Upper lobe of right lung (tissue), 1 donor: ENCODE data around the gene NEAT1. TPM values are rescaled to one million over a fixed set of nuclear protein-coding genes. Genes with fewer than 3 reads are reported as not detected.
"Not testable (repeated sequence)": the region's sequence is repeated elsewhere in the genome, so short reads cannot be mapped to it uniquely, and the experiment has no call there.

Experiments
- ATAC-seq: fragments of 200-7000 bp; cut with Tn5 transposase; one replicate; pipeline ENCODE4 v1.9.1; 2020; ENCODE audit warnings: mild to moderate bottlenecking, moderate library complexity
- DNase-seq: peaks from one replicate; pipeline ENCODE4 v3.0.0-alpha.2; 2020
- H3K27ac ChIP-seq: fragments of 200-600 bp; one replicate; pipeline ENCODE4 v1.8.0; 2022
- H3K27me3 ChIP-seq: fragments of 200-600 bp; one replicate; pipeline ENCODE4 v1.8.0; 2022; ENCODE audit warnings: mild to moderate bottlenecking
- H3K36me3 ChIP-seq: fragments of 200-600 bp; one replicate; pipeline ENCODE4 v1.8.0; 2022
- H3K4me1 ChIP-seq: fragments of 200-600 bp; one replicate; pipeline ENCODE4 v1.8.0; 2022
- H3K4me3 ChIP-seq: fragments of 200-600 bp; one replicate; pipeline ENCODE4 v1.8.0; 2022; ENCODE audit warnings: mild to moderate bottlenecking
- H3K9me3 ChIP-seq: fragments of 200-600 bp; one replicate; pipeline ENCODE4 v1.8.0; 2022
- CTCF ChIP-seq: fragments of 200-600 bp; IDR thresholded peaks from one replicate; pipeline ENCODE4 v1.8.0; 2022; ENCODE audit warnings: antibody characterized with exemption
- intact Hi-C: fragments of 100-400 bp; cut with DNase I; formaldehyde crosslinking; loops from one replicate; pipeline ENCODE4 v1.11.0; 2022
- total RNA-seq: library from RNA; stranded (reverse); fragmentation: NEBNext Ultra II Directional; extraction: Animal tissue kit (Norgen Biotek cat#: 25700); gene quantifications from one replicate; pipeline ENCODE4 v1.2.1, GENCODE V29; 2021
- donor health status: DM: no; HTN: yes; CAD: no; lungs with severe emphysema.

Gene NEAT1
- total RNA-seq, 1 donor from 2014 or later: 1,120 TPM

DNA sequence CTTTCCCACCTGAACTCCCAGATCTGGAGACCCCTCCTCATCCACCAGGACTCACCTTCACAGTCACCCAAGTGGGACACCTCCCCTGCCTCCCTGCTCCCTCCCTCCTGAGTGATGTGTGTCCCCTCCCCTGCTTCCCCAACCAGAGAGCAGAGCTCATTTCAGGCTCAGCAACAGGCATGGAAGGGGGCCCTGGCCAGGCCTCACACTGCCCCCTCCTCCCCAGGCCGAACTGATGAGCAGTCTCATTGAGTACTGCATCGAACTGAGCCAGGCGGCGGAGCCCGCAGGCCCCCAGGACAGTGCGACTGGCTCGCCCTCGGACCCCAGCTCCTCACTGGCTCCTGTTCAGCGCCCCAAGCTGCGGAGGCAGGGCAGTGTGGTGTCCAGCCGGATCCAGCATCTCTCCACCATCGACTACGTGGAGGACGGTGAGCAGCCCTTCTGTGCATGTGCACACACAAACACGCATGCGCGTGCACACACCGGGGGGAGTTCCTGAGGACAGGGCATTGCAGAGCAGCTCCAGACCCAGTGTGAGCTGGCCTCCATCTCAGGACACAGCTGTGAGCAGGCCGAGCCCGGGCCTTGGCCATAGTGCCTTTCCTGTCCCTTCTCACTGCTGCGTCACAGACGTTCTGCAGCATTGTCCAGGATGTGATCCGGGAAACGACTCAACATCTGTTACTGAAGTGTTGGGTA is 17.8 kb upstream of the NEAT1 start:
- H3K27me3 ChIP-seq: no peaks in the 10 kb centered on the region
- ATAC-seq: peak; percentile 46
- peak overlapping the region; percentile 11 for H3K27ac ChIP-seq
- no peak for DNase-seq
- TF ChIP-seq CTCF: no peak
- no peaks in the 10 kb centered on the region for H3K9me3 ChIP-seq
- intact Hi-C loops: no loop called here
- H3K4me3 ChIP-seq: no peak overlapping the region
- peaks cover 80% of the 10 kb centered on the region for H3K36me3 ChIP-seq
- peaks cover 9% of the 10 kb centered on the region for H3K4me1 ChIP-seq

DNA sequence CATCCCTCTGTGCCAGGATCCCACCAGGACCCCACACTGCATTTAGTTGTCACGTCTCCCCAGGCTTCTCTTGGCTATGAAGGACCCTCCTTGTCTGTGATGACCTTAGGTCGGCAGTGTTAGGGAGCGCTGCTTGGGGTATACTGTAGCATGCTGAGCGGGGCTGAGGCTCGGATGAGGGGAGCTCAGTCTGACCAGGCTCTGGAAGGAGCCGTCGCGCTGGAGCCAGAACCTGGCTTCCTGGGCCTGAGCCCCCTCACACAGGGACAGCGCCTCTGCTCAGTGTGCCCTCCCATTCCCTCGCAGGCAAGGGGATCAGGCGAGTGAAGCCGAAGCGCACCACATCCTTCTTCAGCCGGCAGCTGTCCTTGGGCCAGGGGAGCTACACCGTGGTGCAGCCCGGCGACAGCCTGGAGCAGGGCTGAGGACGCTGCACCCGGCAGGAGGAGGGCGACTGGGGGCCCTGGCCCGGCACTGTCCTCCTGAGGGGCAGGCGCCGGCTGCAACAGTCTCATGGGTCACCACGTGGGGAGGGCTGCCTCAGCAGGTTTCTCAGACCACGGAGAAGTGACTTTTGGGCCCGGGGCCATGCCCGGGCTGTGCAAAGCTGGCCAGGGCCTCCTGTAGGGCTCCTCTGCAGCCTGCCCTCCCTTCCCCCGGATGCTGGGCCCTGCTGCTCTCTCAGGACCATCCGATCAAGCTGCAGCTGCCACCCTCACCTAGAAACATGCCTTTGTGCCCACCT is 11.5 kb upstream of the NEAT1 start:
- peaks cover 4% of the 10 kb centered on the region for H3K4me1 ChIP-seq
- intact Hi-C loops: no loop called here
- H3K36me3 ChIP-seq: peaks cover 56% of the 10 kb centered on the region
- TF ChIP-seq CTCF: no peak
- no peaks in the 10 kb centered on the region for H3K9me3 ChIP-seq
- ATAC-seq (no peak), DNase-seq (peak; percentile 55)
- H3K4me3 ChIP-seq: no peak overlapping the region
- H3K27ac ChIP-seq: no peak overlapping the region
- H3K27me3 ChIP-seq: no peaks in the 10 kb centered on the region

- intact Hi-C loops: no loop called here
- H3K4me3 ChIP-seq: no peak overlapping the region
- H3K9me3 ChIP-seq: no peaks in the 10 kb centered on the region
- no peak for DNase-seq
- no peak for ATAC-seq
- H3K27me3 ChIP-seq: no peaks in the 10 kb centered on the region
- H3K4me1 ChIP-seq: peaks cover 9% of the 10 kb centered on the region
- H3K36me3 ChIP-seq: peaks cover 50% of the 10 kb centered on the region
- no peak overlapping the region for H3K27ac ChIP-seq
- TF ChIP-seq CTCF: no peak
These were observed 10.9 kb upstream of the NEAT1 start for GRCh38 chr11:65411681-65412070.

DNA sequence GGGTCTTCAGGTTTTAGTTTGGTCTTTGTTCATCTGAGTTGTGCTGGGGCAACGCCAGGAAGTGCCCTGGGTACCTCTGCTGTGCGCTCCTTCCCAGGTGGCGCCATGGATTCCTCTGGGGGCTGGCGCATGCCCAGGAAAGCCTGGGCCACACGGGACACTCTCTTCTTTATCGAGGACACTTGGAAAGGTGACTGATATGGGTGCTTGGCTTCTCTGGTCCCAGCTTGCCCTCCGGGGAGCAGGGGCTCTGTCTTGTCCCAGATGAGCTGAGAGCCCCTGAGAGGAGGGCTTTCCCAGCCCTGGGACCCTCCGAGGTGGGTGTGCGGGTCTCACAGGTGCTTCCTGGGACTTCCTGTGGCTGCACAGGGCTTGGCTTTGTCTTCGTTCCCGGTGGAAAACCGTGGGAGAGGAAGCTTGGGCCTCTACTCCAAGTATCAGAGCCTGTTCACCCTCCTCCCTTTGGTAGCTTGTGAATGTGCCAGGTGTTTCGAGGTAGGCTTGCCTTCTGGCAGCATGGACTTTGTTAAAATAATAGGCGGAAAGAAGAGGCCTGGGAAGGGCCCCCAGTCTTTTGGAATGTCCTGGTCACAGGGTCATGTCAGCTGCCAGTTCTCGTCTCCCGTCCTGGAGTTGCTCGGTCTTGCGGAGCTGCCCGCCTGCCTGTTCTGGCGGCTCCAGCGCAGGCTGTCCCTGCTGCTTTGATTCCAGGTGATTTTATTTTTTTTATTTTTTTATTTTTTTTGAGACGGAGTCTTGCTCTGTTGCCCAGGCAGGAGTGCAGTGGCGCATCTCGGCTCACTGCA is 10.1 kb upstream of the NEAT1 start:
- peaks cover 17% of the 10 kb centered on the region for H3K4me1 ChIP-seq
- ATAC-seq (no peak), DNase-seq (peak; percentile 55)
- no peak for TF ChIP-seq CTCF
- no peak overlapping the region for H3K4me3 ChIP-seq
- H3K27me3 ChIP-seq: no peaks in the 10 kb centered on the region
- no peak overlapping the region for H3K27ac ChIP-seq
- intact Hi-C loops: no loop called here
- peaks cover 42% of the 10 kb centered on the region for H3K36me3 ChIP-seq
- no peaks in the 10 kb centered on the region for H3K9me3 ChIP-seq

DNA sequence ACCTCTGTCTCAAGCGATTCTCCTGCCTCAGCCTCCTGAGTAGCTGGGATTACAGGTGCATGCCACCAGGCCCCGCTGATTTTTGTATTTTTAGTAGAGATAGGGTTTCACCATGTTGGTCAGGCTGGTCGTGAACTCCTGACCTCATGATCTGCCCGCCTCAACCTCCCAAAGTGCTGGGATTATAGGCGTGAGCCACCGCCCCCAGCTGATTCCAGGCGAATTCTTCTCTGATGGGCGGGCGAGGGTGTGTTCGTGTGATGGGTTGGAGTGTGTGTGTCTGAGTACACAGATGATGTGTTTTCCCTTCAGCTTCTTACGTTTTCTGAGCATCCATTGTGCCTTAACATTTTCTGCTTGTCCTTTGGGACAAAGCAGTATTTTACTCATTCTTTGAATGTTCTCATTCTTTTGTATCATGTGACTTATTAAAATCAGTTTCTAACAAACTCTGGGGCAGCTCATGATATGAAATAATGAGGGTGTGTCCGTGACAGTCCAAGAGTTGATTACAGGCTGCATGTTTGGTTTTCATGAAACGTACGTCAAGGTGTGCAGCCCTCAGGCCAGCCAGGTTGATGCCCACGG is 9.4 kb upstream of the NEAT1 start:
- H3K27ac ChIP-seq, H3K4me3 ChIP-seq, H3K9me3 ChIP-seq, H3K27me3 ChIP-seq, ATAC-seq, intact Hi-C loops, DNase-seq: not testable (repeated sequence)
- H3K4me1 ChIP-seq: peaks cover 24% of the 10 kb centered on the region
- H3K36me3 ChIP-seq: peaks cover 35% of the 10 kb centered on the region
